ENCODE results near the gene SHISA7. TPM values are rescaled to one million over a fixed set of nuclear protein-coding genes. Genes with fewer than 3 reads are reported as not detected.
"Not testable (repeated sequence)": the region's sequence is repeated elsewhere in the genome, so short reads cannot be mapped to it uniquely, and the experiment has no call there.

The SHISA7 gene
- total and polyA plus RNA-seq, 4 donors: 4.0 to 35.6 (median 17.1) TPM

DNA sequence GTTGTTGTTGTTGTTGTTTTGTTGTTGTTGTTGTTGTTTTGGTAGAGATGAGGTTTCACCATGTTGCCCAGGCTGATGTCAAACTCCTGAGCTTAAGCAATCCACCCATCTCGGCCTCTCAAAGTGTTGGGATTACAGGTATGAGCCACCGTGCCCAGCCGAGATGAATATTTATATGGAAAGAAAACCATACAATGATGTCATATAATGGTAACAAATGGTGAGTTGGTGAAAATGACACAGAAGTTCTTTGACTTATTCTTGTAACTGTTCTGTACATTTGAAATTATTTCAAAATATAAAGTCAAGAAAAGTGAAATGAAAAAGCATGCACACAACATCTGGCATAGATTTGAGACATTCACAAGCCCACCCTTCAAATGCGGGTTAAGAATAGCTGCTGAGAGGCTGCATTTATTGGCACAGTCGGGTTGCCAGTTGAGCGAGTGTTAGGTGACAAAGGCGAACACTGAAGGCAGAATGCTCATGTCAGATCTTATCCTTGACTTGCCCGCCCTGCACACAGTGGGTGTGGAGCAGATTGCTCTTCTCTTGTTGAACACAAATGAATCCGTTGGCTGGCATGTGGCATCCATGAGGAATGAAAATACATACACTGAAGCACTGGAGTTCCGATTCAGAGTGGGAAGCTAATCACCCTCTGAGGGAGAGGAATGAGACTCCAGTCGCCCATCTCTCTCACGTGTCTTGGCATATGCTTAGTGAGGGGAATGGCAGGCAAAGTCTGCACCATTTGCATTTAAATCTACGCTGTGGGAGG, 19.7 kb downstream of the SHISA7 start:
- no peak overlapping the region for H3K27ac ChIP-seq (ENCODE audit: low read depth, low read length)
- H3K9me3 ChIP-seq (ENCODE audit: control insufficient read depth, insufficient read depth, low read length): no peaks in the 10 kb centered on the region
- H3K27me3 ChIP-seq (ENCODE audit: control insufficient read depth, insufficient read depth, low read length): no peaks in the 10 kb centered on the region
- peaks cover 29% of the 10 kb centered on the region for H3K4me1 ChIP-seq (ENCODE audit: control insufficient read depth, insufficient read depth, low read length)
- WGBS (ENCODE audit: insufficient coverage): 38% methylated on average over 8 of the region's 13 CpGs
- no peak overlapping the region for H3K4me3 ChIP-seq (ENCODE audit: low read depth, low read length)
- DNase-seq (ENCODE audit: low read depth in 4 of 6, low spot score in 6 of 6): peak in 1 of 6 donors; percentile 90
- no peaks in the 10 kb centered on the region for H3K36me3 ChIP-seq (ENCODE audit: control insufficient read depth, insufficient read depth, low read length)

DNA sequence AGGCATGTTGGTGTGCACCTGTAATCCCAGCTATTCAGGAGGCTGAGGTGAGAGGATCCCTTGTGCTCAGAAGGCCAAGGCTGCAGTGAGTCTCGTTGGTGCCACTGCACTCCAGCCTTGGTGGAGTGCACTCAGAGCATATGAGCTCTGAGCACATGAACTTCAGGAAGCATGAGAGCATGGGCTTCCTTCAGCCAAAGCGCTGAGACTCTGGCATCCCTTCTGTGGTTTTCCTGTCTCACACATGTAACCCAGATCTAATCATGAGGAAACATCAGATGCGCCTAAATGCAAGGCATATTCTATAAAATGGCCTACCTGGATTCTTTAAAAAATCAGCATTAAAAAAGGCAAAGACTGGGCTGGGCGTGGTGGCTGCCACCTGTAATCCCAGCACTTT, 21.8 kb downstream of the SHISA7 start:
- DNase-seq (ENCODE audit: low read depth in 4 of 6, low spot score in 6 of 6); H3K27me3 ChIP-seq (ENCODE audit: control insufficient read depth, insufficient read depth, low read length); H3K36me3 ChIP-seq (ENCODE audit: control insufficient read depth, insufficient read depth, low read length); H3K4me3 ChIP-seq (ENCODE audit: low read depth, low read length); H3K9me3 ChIP-seq (ENCODE audit: control insufficient read depth, insufficient read depth, low read length); H3K27ac ChIP-seq (ENCODE audit: low read depth, low read length): not testable (repeated sequence)
- 89% methylated on average over 2 of the region's 4 CpGs for WGBS (ENCODE audit: insufficient coverage)
- peaks cover 21% of the 10 kb centered on the region for H3K4me1 ChIP-seq (ENCODE audit: control insufficient read depth, insufficient read depth, low read length)

DNA sequence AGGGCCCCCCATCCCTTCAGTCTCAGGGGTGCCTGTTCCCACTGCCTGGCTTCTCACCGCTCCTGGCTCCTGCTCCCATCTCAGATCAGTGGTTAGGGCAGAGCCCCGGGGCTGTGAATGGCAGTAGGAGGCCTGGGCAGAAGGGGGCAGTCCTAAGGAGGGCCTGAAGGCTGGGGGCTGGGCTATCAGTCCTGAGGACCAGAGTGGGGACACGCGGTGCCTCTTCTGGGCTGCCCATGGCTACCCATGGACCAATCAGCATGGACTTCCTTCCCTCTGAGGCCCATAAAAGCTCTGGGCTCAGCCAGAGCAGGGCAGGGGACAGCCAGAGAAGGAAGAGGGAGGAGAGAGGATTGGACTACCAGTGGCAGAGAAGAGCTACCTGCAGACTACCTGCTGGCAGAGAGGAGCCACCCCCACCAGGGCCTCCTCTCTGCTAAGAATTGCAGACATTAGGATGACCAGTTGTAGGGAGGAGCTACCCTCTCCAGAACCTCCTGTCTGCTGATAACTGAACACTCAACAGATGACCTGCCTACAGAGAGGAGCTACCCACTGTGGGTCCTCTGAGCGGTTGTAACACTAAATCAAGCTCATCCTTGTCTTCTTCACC, 23.4 kb downstream of the SHISA7 start:
- peaks cover 16% of the 10 kb centered on the region for H3K4me1 ChIP-seq (ENCODE audit: control insufficient read depth, insufficient read depth, low read length)
- no peak overlapping the region for H3K27ac ChIP-seq (ENCODE audit: low read depth, low read length)
- no peak overlapping the region for H3K4me3 ChIP-seq (ENCODE audit: low read depth, low read length)
- 77% methylated on average over 5 of the region's 5 CpGs for WGBS (ENCODE audit: insufficient coverage)
- H3K27me3 ChIP-seq (ENCODE audit: control insufficient read depth, insufficient read depth, low read length): no peaks in the 10 kb centered on the region
- H3K36me3 ChIP-seq (ENCODE audit: control insufficient read depth, insufficient read depth, low read length): no peaks in the 10 kb centered on the region
- DNase-seq (ENCODE audit: low read depth in 4 of 6, low spot score in 6 of 6): no peak
- no peaks in the 10 kb centered on the region for H3K9me3 ChIP-seq (ENCODE audit: control insufficient read depth, insufficient read depth, low read length)

DNA sequence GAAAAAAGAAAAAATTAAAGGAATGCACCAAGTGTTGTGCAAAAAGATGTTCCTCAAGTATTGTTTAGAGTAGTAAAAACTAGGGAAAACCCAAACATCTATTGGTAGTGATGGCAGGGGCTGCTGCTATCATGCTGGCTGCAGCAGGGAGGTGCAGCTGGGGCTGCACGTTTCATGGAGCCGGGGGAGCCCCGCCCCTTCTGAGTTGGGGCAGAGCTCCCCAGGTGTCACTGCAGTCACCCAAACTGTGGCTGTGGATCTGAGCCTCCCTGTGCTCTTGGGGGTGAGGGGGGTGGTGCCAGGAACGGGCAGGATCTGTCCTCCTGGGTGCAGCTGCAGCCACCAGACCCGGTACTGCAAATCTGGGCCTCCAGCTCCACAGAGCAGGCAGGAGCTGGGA, 24.0 kb downstream of the SHISA7 start:
- DNase-seq (ENCODE audit: low read depth in 4 of 6, low spot score in 6 of 6): no peak
- WGBS (ENCODE audit: insufficient coverage): 73% methylated on average over 5 of the region's 5 CpGs
- no peaks in the 10 kb centered on the region for H3K36me3 ChIP-seq (ENCODE audit: control insufficient read depth, insufficient read depth, low read length)
- H3K4me3 ChIP-seq (ENCODE audit: low read depth, low read length): no peak overlapping the region
- peaks cover 10% of the 10 kb centered on the region for H3K4me1 ChIP-seq (ENCODE audit: control insufficient read depth, insufficient read depth, low read length)
- no peaks in the 10 kb centered on the region for H3K9me3 ChIP-seq (ENCODE audit: control insufficient read depth, insufficient read depth, low read length)
- H3K27ac ChIP-seq (ENCODE audit: low read depth, low read length): no peak overlapping the region
- H3K27me3 ChIP-seq (ENCODE audit: control insufficient read depth, insufficient read depth, low read length): no peaks in the 10 kb centered on the region

DNA sequence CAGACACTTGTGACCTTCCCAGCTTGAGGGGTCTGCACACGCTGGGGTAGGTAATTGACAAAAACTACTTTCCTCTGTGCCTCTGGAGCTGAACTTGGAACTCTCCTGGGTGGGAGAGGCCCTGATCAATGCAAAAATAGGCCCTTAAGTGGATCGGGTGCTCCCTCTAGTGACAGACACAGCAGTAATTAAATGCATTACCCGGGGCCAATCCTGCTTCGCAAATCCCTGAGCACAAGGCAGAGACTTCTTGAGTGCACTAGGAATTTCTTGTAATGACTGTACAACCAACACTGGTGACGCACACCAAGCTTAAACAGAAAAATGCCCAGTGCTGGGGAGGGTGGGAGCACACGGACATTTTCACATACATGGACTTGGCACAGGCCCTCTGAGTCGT, 24.9 kb downstream of the SHISA7 start:
- H3K4me3 ChIP-seq (ENCODE audit: low read depth, low read length): no peak overlapping the region
- DNase-seq (ENCODE audit: low read depth in 4 of 6, low spot score in 6 of 6): peak in 5 of 6 donors; percentile 47 to 93 (median 71)
- no peaks in the 10 kb centered on the region for H3K27me3 ChIP-seq (ENCODE audit: control insufficient read depth, insufficient read depth, low read length)
- WGBS (ENCODE audit: insufficient coverage): 8% methylated on average over 4 of the region's 7 CpGs
- no peaks in the 10 kb centered on the region for H3K36me3 ChIP-seq (ENCODE audit: control insufficient read depth, insufficient read depth, low read length)
- H3K27ac ChIP-seq (ENCODE audit: low read depth, low read length): no peak overlapping the region
- H3K4me1 ChIP-seq (ENCODE audit: control insufficient read depth, insufficient read depth, low read length): peaks cover 4% of the 10 kb centered on the region
- no peaks in the 10 kb centered on the region for H3K9me3 ChIP-seq (ENCODE audit: control insufficient read depth, insufficient read depth, low read length)

DNA sequence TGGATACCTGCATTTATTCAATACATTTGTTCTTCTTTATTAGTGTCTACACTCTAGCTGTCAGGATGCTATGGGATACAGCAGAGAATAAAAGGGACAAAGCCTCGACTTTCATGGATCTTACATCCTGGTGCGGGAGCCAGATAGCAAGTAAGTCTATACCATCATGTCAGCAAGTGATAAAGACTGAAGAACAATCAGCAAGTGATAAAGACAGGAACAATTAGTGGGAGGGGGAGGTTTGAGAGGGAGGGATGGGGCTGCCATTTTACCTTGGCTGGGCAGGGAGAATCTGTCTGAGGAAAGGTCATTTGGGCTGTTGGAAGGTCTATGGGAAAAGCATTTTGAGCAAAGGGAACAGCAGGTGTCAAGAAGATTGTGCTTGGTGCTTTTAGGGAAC, 32.9 kb downstream of the SHISA7 start:
- no peak for DNase-seq (ENCODE audit: low read depth in 4 of 6, low spot score in 6 of 6)
- Histone ChIP-seq H3K9me3 (ENCODE audit: control insufficient read depth, insufficient read depth, low read length) (no peaks in the 10 kb centered on the region), H3K27me3 (ENCODE audit: control insufficient read depth, insufficient read depth, low read length) (no peaks in the 10 kb centered on the region), H3K27ac (ENCODE audit: low read depth, low read length) (no peak overlapping the region), H3K4me1 (ENCODE audit: control insufficient read depth, insufficient read depth, low read length) (peaks cover 27% of the 10 kb centered on the region), H3K4me3 (ENCODE audit: low read depth, low read length) (no peak overlapping the region), H3K36me3 (ENCODE audit: control insufficient read depth, insufficient read depth, low read length) (peaks cover 9% of the 10 kb centered on the region)
- 100% methylated on average over 2 of the region's 2 CpGs for WGBS (ENCODE audit: insufficient coverage)

DNA sequence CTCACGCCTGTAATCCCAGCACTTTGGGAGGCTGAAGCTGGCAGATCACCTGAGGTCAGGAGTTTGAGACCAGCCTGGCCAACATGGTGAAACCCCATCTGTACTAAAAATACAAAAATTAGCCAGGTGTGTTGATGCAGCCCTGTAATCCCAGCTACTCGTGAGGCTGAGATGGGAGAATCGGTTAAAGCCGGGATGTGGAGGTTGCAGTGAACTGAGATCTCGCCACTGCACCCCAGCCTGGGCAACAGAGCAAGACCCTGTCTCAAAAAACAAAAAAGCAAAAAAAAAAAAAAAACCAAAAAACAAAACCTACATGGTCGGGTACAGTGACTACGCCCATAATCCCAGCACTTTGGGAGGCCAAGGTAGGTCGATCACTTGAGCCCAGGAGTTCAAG, 33.9 kb downstream of the SHISA7 start:
- not testable (repeated sequence) for H3K27me3 ChIP-seq (ENCODE audit: control insufficient read depth, insufficient read depth, low read length); DNase-seq (ENCODE audit: low read depth in 4 of 6, low spot score in 6 of 6); H3K4me3 ChIP-seq (ENCODE audit: low read depth, low read length); H3K9me3 ChIP-seq (ENCODE audit: control insufficient read depth, insufficient read depth, low read length); H3K27ac ChIP-seq (ENCODE audit: low read depth, low read length)
- Histone ChIP-seq H3K36me3 (ENCODE audit: control insufficient read depth, insufficient read depth, low read length) (peaks cover 15% of the 10 kb centered on the region), H3K4me1 (ENCODE audit: control insufficient read depth, insufficient read depth, low read length) (peaks cover 27% of the 10 kb centered on the region)
- WGBS (ENCODE audit: insufficient coverage): 100% methylated on average over 1 of the region's 8 CpGs

DNA sequence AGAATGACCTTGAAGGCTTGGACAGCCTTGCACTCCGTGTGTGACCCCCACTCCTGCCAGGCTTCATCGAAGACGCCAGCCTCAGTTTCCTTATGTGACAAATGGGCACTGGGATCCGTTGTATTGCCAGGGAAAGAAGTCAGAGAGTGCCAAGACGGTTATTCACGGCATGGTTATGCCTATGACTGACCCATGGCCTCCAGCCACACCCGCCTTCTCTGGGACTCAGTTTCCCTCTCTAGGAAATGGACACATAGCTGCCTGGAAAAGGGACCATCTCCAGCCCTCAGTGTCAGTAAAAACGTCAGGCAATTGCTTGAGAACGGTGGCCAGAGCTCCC, 34.6 kb downstream of the SHISA7 start:
- H3K4me3 ChIP-seq (ENCODE audit: low read depth, low read length): peak overlapping the region; percentile 59
- peak overlapping the region; percentile 98 for H3K27ac ChIP-seq (ENCODE audit: low read depth, low read length)
- no peaks in the 10 kb centered on the region for H3K27me3 ChIP-seq (ENCODE audit: control insufficient read depth, insufficient read depth, low read length)
- peaks cover 28% of the 10 kb centered on the region for H3K4me1 ChIP-seq (ENCODE audit: control insufficient read depth, insufficient read depth, low read length)
- H3K9me3 ChIP-seq (ENCODE audit: control insufficient read depth, insufficient read depth, low read length): no peaks in the 10 kb centered on the region
- peaks cover 21% of the 10 kb centered on the region for H3K36me3 ChIP-seq (ENCODE audit: control insufficient read depth, insufficient read depth, low read length)
- 70% methylated on average over 8 of the region's 9 CpGs for WGBS (ENCODE audit: insufficient coverage)
- DNase-seq (ENCODE audit: low read depth in 4 of 6, low spot score in 6 of 6): no peak

DNA sequence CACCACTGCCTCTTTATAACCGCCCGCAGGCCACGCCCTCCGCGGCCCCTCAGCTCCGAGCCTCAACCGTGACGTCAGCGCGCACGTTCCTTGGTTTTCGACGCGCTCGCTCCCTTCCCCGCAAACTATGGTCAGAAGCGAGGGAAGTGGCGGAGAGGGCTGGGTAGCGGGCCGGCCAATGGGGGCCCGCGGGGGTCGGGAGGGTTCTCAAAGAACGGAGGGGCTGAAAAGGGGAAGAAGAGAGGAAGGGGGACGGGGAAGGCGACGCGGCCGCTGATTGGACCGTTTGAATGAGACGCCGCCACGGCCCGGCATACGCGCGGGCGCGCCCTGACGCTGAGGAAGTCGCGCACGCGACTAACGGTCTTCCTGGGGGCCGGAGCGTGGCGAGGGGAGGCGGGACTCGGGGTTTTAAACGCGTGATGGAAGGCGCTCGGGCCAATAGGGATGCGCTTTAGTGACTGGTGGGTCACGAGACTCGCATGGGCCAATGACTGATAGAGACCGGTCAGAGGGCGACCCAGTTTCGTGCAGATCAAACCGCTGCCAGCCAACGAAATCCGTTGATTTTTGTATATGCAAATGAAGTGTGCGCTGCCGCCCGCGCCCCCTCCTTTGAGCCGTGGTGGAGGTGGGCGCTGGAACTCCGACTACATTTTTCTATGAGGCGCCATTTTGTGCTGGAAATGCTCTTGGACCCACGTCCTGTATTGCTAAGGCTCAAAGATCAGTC, 35.1 kb downstream of the SHISA7 start:
- DNase-seq (ENCODE audit: low read depth in 4 of 6, low spot score in 6 of 6): peak; percentile 97 to 100 (median 99)
- H3K9me3 ChIP-seq (ENCODE audit: control insufficient read depth, insufficient read depth, low read length): no peaks in the 10 kb centered on the region
- peak overlapping the region; percentile 59 for H3K4me3 ChIP-seq (ENCODE audit: low read depth, low read length)
- WGBS (ENCODE audit: insufficient coverage): under 1% methylated on average over 72 of the region's 72 CpGs
- H3K36me3 ChIP-seq (ENCODE audit: control insufficient read depth, insufficient read depth, low read length): peaks cover 27% of the 10 kb centered on the region
- no peaks in the 10 kb centered on the region for H3K27me3 ChIP-seq (ENCODE audit: control insufficient read depth, insufficient read depth, low read length)
- H3K4me1 ChIP-seq (ENCODE audit: control insufficient read depth, insufficient read depth, low read length): peaks cover 32% of the 10 kb centered on the region
- H3K27ac ChIP-seq (ENCODE audit: low read depth, low read length): peak overlapping the region; percentile 98

DNA sequence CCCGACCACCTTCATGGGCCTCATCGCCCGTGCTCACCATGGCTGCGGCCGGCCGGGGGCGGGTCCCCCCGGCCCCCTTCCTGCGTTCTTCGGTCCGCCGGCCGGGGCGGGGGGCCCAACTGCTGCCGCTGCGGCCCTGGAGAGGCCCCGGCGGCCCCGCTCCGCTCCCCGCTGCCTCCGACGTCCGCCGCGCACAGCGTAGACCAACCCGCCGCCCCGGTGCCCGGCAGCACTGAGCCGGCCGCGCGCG, 35.6 kb downstream of the SHISA7 start, which contains the start of gene UBE2S:
Gene UBE2S (minus strand): TSS at position 239 of the 250 bp plus-strand sequence. CDS start 199 bp downstream, at position 40.
- not testable (repeated sequence) for DNase-seq (ENCODE audit: low read depth in 4 of 6, low spot score in 6 of 6); H3K27me3 ChIP-seq (ENCODE audit: control insufficient read depth, insufficient read depth, low read length); H3K9me3 ChIP-seq (ENCODE audit: control insufficient read depth, insufficient read depth, low read length)
- WGBS (ENCODE audit: insufficient coverage): under 1% methylated on average over 36 of the region's 36 CpGs
- peak within 1 kb of the TSS; percentile 98 for H3K27ac ChIP-seq (ENCODE audit: low read depth, low read length)
- peaks cover 36% of the 10 kb centered on the region for H3K4me1 ChIP-seq (ENCODE audit: control insufficient read depth, insufficient read depth, low read length)
- peaks cover 32% of the 10 kb centered on the region for H3K36me3 ChIP-seq (ENCODE audit: control insufficient read depth, insufficient read depth, low read length)
- H3K4me3 ChIP-seq (ENCODE audit: low read depth, low read length): peak within 1 kb of the TSS; percentile 59

Measured in spinal cord (tissue), 10 donors.